GM18870 (cell line): ENCODE measurements around the gene UGT1A9.
"Not testable (repeated sequence)": the region's sequence is repeated elsewhere in the genome, so short reads cannot be mapped to it uniquely, and the experiment has no call there.

ENCODE experiments used
- ATAC-seq: cut with Tn5 transposase; IDR thresholded peaks from one replicate; pipeline ENCODE4 v1.9.1; 2021; ENCODE audit warnings: moderate library complexity; ENCODE audit not compliant: unreplicated experiment

Gene UGT1A9

DNA sequence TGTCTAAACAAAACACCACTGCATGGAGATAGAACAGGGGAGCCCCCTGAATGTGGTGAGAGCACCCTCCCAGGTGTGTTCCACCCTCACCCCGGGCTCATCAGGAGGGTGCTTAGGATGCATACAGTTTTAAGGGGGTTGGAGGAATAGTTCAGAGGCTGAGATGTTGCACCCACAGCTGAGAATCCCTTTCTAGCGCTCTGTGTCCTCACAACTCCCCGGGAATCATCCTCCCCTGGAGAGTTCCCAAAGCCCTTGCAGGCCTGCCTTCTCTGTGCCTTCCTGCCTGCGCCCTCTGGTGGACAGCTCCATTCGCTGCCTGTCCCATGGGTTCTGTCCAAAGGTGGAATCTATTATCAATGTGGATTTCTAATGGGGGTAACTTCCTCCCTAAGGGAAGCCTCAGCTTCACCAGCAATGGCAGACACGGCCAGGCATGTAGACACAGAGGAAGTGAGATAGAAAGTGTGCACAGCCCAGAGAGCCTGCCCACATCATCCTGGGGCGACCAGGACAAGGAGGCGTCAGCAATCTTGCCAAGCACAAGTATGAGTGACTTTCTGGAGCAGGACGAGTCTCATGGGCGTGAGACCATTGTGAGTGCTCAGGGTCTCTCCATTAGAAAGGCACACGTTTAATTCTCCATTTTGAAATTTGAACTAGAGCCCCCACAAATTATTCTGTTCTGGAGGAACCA, 39.8 kb downstream of the UGT1A9 start:
- ATAC-seq, result no peak

- ATAC-seq, result no peak
These were observed 41.0 kb downstream of the UGT1A9 start, which contains the start of gene UGT1A5 for GRCh38 chr2:233712611-233713261. Gene UGT1A5 (plus strand): TSS chr2:233712907. CDS start chr2:233712992, 85 bp downstream.

GRCh38 chr2:233713262-233713615, 41.5 kb downstream of the UGT1A9 start:
- no peak for ATAC-seq

DNA sequence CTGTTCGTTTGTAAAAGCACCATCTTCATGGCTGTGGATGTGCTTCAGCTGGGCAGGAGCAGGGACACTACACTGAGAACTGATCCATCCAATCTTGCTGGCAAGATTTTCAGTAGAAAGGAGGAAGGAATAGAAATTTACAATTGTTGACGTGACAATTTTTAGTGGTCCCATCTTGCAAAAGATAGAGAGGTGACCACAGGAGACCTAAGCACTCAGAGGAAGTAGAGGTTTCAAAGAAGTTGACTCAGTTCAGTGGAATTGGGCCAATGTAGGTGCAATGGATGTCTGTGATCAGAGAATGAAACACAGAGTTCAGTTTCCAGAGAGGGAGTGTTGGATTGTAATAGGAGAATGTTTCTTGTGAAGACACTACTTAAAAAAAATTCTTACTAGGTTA, 42.4 kb downstream of the UGT1A9 start:
- no peak for ATAC-seq

- ATAC-seq, result no peak
These were observed 46.9 kb downstream of the UGT1A9 start, which contains the start of gene UGT1A4 for GRCh38 chr2:233718552-233718951. Gene UGT1A4 (plus strand): TSS chr2:233718736. CDS start chr2:233718821, 85 bp downstream.

DNA sequence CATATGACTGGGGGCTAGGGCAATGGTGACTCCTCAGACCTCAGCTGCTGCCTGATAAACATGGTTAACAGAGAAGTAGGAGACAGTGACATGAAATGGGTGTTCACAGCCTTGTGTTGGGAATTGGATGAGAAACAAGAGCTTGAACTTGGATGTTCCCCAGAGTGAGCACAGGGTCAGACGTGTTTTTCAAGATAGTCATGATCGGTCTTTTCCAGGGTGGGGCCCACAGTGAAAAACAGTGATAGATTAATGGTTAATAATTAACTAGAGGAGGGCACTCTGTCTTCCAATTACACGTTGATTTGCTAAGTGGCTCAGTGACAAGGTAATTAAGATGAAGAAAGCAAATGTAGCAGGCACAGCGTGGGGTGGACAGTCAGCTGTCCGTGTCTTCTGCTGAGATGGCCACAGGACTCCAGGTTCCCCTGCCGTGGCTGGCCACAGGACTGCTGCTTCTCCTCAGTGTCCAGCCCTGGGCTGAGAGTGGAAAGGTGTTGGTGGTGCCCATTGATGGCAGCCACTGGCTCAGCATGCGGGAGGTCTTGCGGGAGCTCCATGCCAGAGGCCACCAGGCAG, 57.1 kb downstream of the UGT1A9 start, which contains the start of gene UGT1A3:
Gene UGT1A3 (plus strand): TSS at position 320 of the 579 bp plus-strand sequence. CDS start 85 bp downstream, at position 405.
- no peak for ATAC-seq

DNA sequence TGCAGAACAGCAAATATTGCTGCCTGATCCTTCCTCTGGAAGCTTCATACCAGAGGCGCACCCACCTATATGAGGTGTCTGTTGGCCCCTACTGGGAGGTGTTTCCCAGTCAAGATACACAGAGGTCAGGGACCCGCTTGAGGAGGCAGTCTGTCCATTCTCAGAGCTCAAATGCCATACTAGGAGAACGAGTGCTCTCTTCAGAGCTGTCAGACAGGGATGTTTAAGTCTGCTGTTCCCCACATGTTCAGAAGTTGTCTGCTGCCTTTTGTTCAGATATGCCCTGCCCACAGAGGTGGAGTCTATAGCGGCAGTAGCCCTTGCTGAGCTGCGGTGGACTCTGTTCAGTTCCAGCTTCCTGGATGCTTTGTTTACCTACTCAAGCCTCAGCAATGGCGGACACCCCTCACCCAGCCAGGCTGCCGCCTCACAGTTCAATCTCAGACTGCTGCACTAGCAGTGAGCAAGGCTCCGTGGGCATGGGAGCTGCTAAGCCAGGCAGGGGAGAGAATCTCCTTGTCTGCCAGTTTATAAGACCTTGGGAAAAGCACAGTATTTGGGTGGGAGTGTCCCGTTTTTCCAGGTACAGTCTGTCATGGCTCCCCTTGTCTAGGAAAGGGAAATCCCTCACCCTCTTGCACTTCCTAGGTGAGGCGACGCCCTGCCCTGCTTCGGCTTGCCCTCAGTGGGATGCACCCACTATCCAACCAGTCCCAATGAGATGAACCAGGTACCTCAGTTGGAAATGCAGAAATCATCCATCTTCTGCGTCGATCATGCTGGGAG, 65.4 kb downstream of the UGT1A9 start:
- not testable (repeated sequence) for ATAC-seq

DNA sequence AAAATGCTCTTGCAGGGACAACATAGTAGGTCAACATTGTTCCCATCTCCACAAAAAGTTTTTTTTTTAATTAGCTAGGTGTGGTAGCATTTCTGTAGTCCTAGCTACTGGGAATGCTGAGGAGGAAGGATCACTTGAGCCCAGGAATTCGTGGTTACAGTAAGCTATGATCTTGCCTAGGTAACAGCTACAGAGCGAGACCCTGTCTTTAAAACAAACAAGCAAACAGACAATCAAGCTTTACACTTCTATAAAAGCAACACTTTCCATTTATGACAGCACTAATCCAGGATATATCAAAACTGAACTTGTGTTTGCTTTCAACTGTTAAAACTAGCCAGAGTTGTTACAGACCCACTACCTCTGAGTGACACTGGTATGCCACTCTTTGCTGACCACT, 69.2 kb downstream of the UGT1A9 start:
- no peak for ATAC-seq

DNA sequence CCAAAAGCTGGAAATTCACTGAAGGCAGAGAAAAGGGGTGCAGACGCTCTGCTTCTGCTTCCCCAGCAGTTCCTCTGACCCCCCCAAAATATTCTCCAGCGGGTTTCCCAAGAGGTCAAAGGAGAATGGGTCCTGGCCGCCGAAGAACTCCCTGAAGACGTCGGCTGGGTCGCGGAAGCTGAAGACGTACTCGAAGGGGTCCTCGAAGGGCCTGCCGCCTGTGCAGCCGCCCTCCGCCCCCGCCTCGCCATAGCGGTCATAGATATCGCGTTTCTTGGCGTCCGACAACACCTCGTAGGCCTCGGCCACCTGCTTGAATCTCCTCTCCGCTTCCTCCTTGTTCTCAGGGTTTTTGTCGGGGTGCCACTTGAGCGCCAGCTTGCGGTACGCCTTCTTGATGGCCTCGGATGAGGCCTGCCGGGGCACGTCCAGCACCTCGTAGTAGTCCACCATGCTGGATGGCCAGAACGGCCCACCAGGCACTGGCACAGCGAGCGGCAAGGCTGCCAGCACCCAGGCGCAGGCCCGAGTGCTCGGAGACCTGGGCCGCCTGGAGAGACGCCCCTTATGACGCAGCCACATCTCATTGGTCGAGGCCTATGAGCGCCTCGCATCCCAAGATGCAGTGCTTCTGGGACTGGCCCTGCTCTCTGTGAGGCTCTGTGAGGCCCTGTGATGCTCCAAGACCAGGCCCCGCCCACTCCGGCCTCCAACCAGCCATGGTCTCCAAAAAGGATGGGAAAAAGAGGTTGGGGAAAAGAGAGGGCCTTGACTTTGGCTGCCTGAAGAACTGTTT, 72.0 kb downstream of the UGT1A9 start:
- ATAC-seq, result no peak

DNA sequence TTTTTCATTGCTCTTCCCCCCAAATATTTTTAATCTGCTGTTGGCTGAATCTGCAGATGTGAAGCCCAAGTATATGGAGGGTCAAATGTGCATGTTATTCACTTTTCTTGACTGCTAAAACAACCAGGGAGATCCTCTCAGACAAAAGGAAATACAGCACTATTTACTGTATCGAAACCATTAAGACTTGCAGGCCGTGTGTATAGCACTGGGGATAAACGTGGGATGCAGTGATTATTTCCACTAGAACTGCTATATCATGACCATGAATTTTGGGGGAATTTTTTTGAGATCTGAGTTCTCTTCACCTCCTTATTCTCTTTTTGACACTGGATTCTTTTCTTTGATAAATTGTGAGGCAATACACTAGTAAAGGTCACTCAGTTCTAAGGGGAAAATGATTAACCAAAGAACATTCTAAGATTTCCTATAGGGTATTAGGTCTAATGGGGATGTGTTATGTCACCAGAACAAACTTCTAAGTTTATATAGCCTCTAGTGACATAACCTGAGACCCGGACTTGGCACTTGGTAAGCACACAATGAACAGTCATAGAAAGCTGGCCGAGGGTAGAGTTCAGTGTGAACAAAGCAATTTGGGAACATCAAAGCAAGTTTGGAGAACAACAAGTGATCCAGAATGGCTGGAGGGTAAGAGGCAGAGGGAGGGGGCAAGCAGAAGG, 73.5 kb downstream of the UGT1A9 start:
- ATAC-seq, result no peak

- ATAC-seq, result not testable (repeated sequence)
These were observed 74.1 kb downstream of the UGT1A9 start for GRCh38 chr2:233745838-233746237.

GRCh38 chr2:233746475-233747282, 75.0 kb downstream of the UGT1A9 start:
- no peak for ATAC-seq

DNA sequence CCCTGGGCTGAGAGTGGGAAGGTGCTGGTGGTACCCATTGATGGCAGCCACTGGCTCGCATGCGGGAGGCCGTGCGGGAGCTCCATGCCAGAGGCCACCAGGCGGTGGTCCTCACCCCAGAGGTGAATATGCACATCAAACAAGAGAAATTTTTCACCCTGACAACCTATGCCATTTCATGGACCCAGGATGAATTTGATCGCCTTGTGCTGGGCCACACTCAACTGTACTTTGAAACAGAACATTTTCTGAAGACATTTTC, 75.5 kb downstream of the UGT1A9 start:
- ATAC-seq, result no peak

- not testable (repeated sequence) for ATAC-seq
These were observed 79.0 kb downstream of the UGT1A9 start for GRCh38 chr2:233750689-233751088.

- ATAC-seq, result not testable (repeated sequence)
These were observed 79.7 kb downstream of the UGT1A9 start for GRCh38 chr2:233751212-233752009.

GRCh38 chr2:233754872-233755611, 83.3 kb downstream of the UGT1A9 start:
- ATAC-seq, result no peak

GRCh38 chr2:233756429-233757081, 84.9 kb downstream of the UGT1A9 start:
- ATAC-seq, result no peak
